Measurements from ENCODE around the gene SYT8. TPM values are rescaled to one million over a fixed set of nuclear protein-coding genes. Genes with fewer than 3 reads are reported as not detected.
"Not testable (repeated sequence)": the region's sequence is repeated elsewhere in the genome, so short reads cannot be mapped to it uniquely, and the experiment has no call there.

Gene SYT8
- total RNA-seq, 2 donors from 2014 or later, result 1.7 to 4.1 TPM

GRCh38 chr11:1805525-1805924, 29.3 kb upstream of the SYT8 start:
- Histone ChIP-seq H3K36me3 (no peaks in the 10 kb centered on the region), H3K27me3 (replicated peaks; ENCODE audit: insufficient read depth) (no peaks in the 10 kb centered on the region), H3K9me3 (no peaks in the 10 kb centered on the region), H3K27ac (no peak overlapping the region), H3K4me3 (no peak overlapping the region), H3K4me1 (replicated peaks) (no peaks in the 10 kb centered on the region)
- DNase-seq (ENCODE audit: low spot score), result no peak
- TF ChIP-seq CTCF (IDR thresholded peaks at IDR 0.05) (no peak), POLR2AphosphoS5 (IDR thresholded peaks at IDR 0.05) (no peak), POLR2A (IDR thresholded peaks at IDR 0.05) (no peak)
- intact Hi-C loops (cut with DNase I), result no loop called here
- 92% methylated on average over 15 of the region's 15 CpGs for WGBS

- DNase-seq (ENCODE audit: low spot score), result no peak
- intact Hi-C loops (cut with DNase I), result no loop called here
- 72% methylated on average over 14 of the region's 14 CpGs for WGBS
- Histone ChIP-seq H3K4me1 (replicated peaks) (no peaks in the 10 kb centered on the region), H3K27ac (no peak overlapping the region), H3K4me3 (no peak overlapping the region), H3K9me3 (no peaks in the 10 kb centered on the region), H3K36me3 (no peaks in the 10 kb centered on the region), H3K27me3 (replicated peaks; ENCODE audit: insufficient read depth) (no peaks in the 10 kb centered on the region)
- no peak for TF ChIP-seq POLR2A (IDR thresholded peaks at IDR 0.05)
- TF ChIP-seq CTCF (IDR thresholded peaks at IDR 0.05), result no peak
- TF ChIP-seq POLR2AphosphoS5 (IDR thresholded peaks at IDR 0.05), result no peak
Measured at GRCh38 chr11:1807264-1807995, 27.4 kb upstream of the SYT8 start.

- intact Hi-C loops (cut with DNase I), result no loop called here
- Histone ChIP-seq H3K9me3 (no peaks in the 10 kb centered on the region), H3K4me3 (no peak overlapping the region), H3K36me3 (no peaks in the 10 kb centered on the region), H3K27me3 (replicated peaks; ENCODE audit: insufficient read depth) (no peaks in the 10 kb centered on the region), H3K4me1 (replicated peaks) (no peaks in the 10 kb centered on the region), H3K27ac (no peak overlapping the region)
- TF ChIP-seq POLR2A (IDR thresholded peaks at IDR 0.05), result no peak
- no peak for TF ChIP-seq POLR2AphosphoS5 (IDR thresholded peaks at IDR 0.05)
- TF ChIP-seq CTCF (IDR thresholded peaks at IDR 0.05), result no peak
- WGBS, result 75% methylated on average over 10 of the region's 10 CpGs
- no peak for DNase-seq (ENCODE audit: low spot score)
Measured at GRCh38 chr11:1810761-1811160, 24.0 kb upstream of the SYT8 start.

- DNase-seq (ENCODE audit: low spot score), result no peak
- no peaks in the 10 kb centered on the region for H3K36me3 ChIP-seq
- no peak overlapping the region for H3K27ac ChIP-seq
- intact Hi-C loops (cut with DNase I), result no loop called here
- 94% methylated on average over 5 of the region's 5 CpGs for WGBS
- H3K4me3 ChIP-seq, result no peak overlapping the region
- H3K4me1 ChIP-seq (replicated peaks), result no peaks in the 10 kb centered on the region
- no peaks in the 10 kb centered on the region for H3K27me3 ChIP-seq (replicated peaks; ENCODE audit: insufficient read depth)
- H3K9me3 ChIP-seq, result no peaks in the 10 kb centered on the region
- TF ChIP-seq POLR2A (IDR thresholded peaks at IDR 0.05) (no peak), POLR2AphosphoS5 (IDR thresholded peaks at IDR 0.05) (no peak), CTCF (IDR thresholded peaks at IDR 0.05) (no peak)
Measured at GRCh38 chr11:1812274-1812673, 22.5 kb upstream of the SYT8 start.

- TF ChIP-seq POLR2A (IDR thresholded peaks at IDR 0.05), result no peak
- TF ChIP-seq CTCF (IDR thresholded peaks at IDR 0.05), result no peak
- TF ChIP-seq POLR2AphosphoS5 (IDR thresholded peaks at IDR 0.05), result no peak
- Histone ChIP-seq H3K9me3 (no peaks in the 10 kb centered on the region), H3K27me3 (replicated peaks; ENCODE audit: insufficient read depth) (no peaks in the 10 kb centered on the region), H3K4me1 (replicated peaks) (no peaks in the 10 kb centered on the region), H3K27ac (no peak overlapping the region), H3K4me3 (no peak overlapping the region), H3K36me3 (no peaks in the 10 kb centered on the region)
- WGBS, result 91% methylated on average over 15 of the region's 15 CpGs
- no peak for DNase-seq (ENCODE audit: low spot score)
- intact Hi-C loops (cut with DNase I), result no loop called here
Measured at GRCh38 chr11:1812801-1813200, 22.0 kb upstream of the SYT8 start.

- 87% methylated on average over 9 of the region's 9 CpGs for WGBS
- not testable (repeated sequence) for DNase-seq (ENCODE audit: low spot score); H3K27ac ChIP-seq
Measured at GRCh38 chr11:1813356-1813755, 21.4 kb upstream of the SYT8 start.

More at GRCh38 chr11:1813356-1813755, 21.4 kb upstream of the SYT8 start:
- H3K4me1 ChIP-seq (replicated peaks); H3K4me3 ChIP-seq; H3K27me3 ChIP-seq (replicated peaks; ENCODE audit: insufficient read depth); H3K9me3 ChIP-seq; H3K36me3 ChIP-seq; intact Hi-C loops (cut with DNase I): not testable (repeated sequence)

Data from prostate gland (tissue), 2 donors.